ENCODE data around the gene ACTA2.

Gene ACTA2

GRCh38 chr10:88889559-88890337 is 62.8 kb downstream of the ACTA2 start:
- H3K9me3 ChIP-seq (ENCODE audit: control insufficient read depth in 1 of 2, low read length in 2 of 2): no peaks in the 10 kb centered on the region
- no peak overlapping the region for H3K4me3 ChIP-seq (ENCODE audit: low read depth in 1 of 2, low read length in 2 of 2)
- no peak overlapping the region for H3K27ac ChIP-seq (ENCODE audit: low read length)
- H3K27me3 ChIP-seq (ENCODE audit: low read depth, low read length): no peaks in the 10 kb centered on the region
- peaks cover 11% of the 10 kb centered on the region in 2 donors for H3K4me1 ChIP-seq (ENCODE audit: control insufficient read depth in 1 of 2, insufficient read depth in 2 of 2, low read length in 2 of 2)
- H3K36me3 ChIP-seq (ENCODE audit: control insufficient read depth in 1 of 2, insufficient read depth in 2 of 2, low read length in 2 of 2): no peaks in the 10 kb centered on the region

DNA sequence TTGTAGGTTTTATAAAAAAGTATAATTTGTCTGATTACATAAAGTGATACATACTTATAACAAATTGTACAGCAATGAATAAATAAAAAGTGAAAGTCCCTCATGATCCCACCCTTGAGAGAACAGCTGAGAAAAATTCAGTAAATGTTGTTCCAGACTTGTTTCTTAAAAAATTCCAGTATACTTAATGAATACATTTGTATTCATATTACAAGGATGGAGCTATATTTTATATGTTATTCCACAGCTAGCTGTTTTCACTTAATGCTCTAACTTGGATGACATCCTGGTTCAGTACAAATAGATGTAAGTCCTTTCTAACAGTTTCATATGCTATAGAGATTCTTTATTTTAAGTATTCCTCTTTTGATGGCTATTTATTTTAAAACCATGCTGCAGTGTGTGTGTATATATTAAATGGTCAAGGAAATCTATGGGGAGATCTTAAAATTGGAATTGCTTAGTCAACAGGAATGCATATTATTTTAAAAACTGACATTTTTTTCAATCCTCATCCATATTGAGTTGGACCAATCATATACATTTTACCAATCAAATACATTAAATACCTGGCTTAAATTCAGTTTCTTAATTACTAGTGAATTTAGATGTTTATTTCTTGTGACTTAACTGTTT is 63.6 kb downstream of the ACTA2 start:
- Histone ChIP-seq H3K36me3 (ENCODE audit: control insufficient read depth in 1 of 2, insufficient read depth in 2 of 2, low read length in 2 of 2) (no peaks in the 10 kb centered on the region), H3K4me3 (ENCODE audit: low read depth in 1 of 2, low read length in 2 of 2) (no peak overlapping the region), H3K9me3 (ENCODE audit: control insufficient read depth in 1 of 2, low read length in 2 of 2) (no peaks in the 10 kb centered on the region), H3K27ac (ENCODE audit: low read length) (no peak overlapping the region), H3K27me3 (ENCODE audit: low read depth, low read length) (no peaks in the 10 kb centered on the region), H3K4me1 (ENCODE audit: control insufficient read depth in 1 of 2, insufficient read depth in 2 of 2, low read length in 2 of 2) (peaks cover 7 to 10% of the 10 kb centered on the region in 2 donors)

- H3K4me3 ChIP-seq (ENCODE audit: low read depth in 1 of 2, low read length in 2 of 2): no peak overlapping the region
- no peaks in the 10 kb centered on the region for H3K36me3 ChIP-seq (ENCODE audit: control insufficient read depth in 1 of 2, insufficient read depth in 2 of 2, low read length in 2 of 2)
- no peaks in the 10 kb centered on the region for H3K27me3 ChIP-seq (ENCODE audit: low read depth, low read length)
- peaks cover 10 to 16% of the 10 kb centered on the region in 2 donors for H3K4me1 ChIP-seq (ENCODE audit: control insufficient read depth in 1 of 2, insufficient read depth in 2 of 2, low read length in 2 of 2)
- H3K9me3 ChIP-seq (ENCODE audit: control insufficient read depth in 1 of 2, low read length in 2 of 2): no peaks in the 10 kb centered on the region
- H3K27ac ChIP-seq (ENCODE audit: low read length): no peak overlapping the region
These were observed 66.0 kb downstream of the ACTA2 start for GRCh38 chr10:88886557-88886956.
